K562 (cell line): ENCODE measurements around the gene NAA15. TPM values are rescaled to one million over a fixed set of nuclear protein-coding genes. Genes with fewer than 3 reads are reported as not detected.

Experiments
- AFF1 ChIP-seq, 2 experiments: fragments of 450-650 bp; IDR thresholded peaks; 2 replicates each; pipeline ENCODE4 v1.6.1; 2018; ENCODE audit warnings: mild to moderate bottlenecking in 2 of 2, low read depth in 1 of 2; ENCODE audit not compliant: partially characterized antibody in 2 of 2
- CHD1 ChIP-seq: fragments of 200-600 bp; sonication (generic); IDR thresholded peaks from one replicate; pipeline ENCODE4 v1.6.1; 2012; ENCODE audit warnings: mild to moderate bottlenecking, moderate library complexity, low read length, inconsistent platforms
- IRF1 ChIP-seq: sonication (generic); formaldehyde crosslinking; IDR thresholded peaks from 2 replicates; pipeline ENCODE4 v1.8.0; 2022; ENCODE audit warnings: missing genetic modification reagents, mild to moderate bottlenecking, borderline replicate concordance
- MIER1 ChIP-seq: fragments of 450-650 bp; IDR thresholded peaks from 2 replicates; pipeline ENCODE4 v1.6.1; 2016; ENCODE audit warnings: antibody characterized with exemption, mild to moderate bottlenecking, low read depth
- MTA3 ChIP-seq: fragments of 450-650 bp; formaldehyde crosslinking; IDR thresholded peaks from 2 replicates; pipeline ENCODE4 v1.6.1; 2017; ENCODE audit warnings: mild to moderate bottlenecking, borderline replicate concordance
- MYC ChIP-seq, 2 experiments: fragments of 250-450 bp in 1 of 2; sonication (Bioruptor Pico) in 1 of 2; IDR thresholded peaks; 2 replicates each; pipeline versions ENCODE4 v1.5.1 to v1.6.1; 2012 to 2021; ENCODE audit warnings: low read depth in 2 of 2, borderline replicate concordance in 1 of 2, improper control_type of control experiment in 1 of 2, low read length in 1 of 2, mild to moderate bottlenecking in 1 of 2, moderate library complexity in 1 of 2
- NBN ChIP-seq: fragments of 450-650 bp; IDR thresholded peaks from 2 replicates; pipeline ENCODE4 v1.6.1; 2016; ENCODE audit warnings: low read depth, mild to moderate bottlenecking
- RBM17 ChIP-seq: fragments of 200-400 bp; formaldehyde crosslinking; IDR thresholded peaks from 2 replicates; pipeline ENCODE4 v1.6.1; 2017; ENCODE audit warnings: low read depth, mild to moderate bottlenecking, low read length, borderline replicate concordance
- SIN3A ChIP-seq, 2 experiments: fragments of 150-350 bp in 1 of 2; IDR thresholded peaks; 2 replicates each; pipeline ENCODE4 v1.6.1; 2011 to 2016; ENCODE audit warnings: borderline replicate concordance in 2 of 2, low read depth in 2 of 2, low read length in 2 of 2, mild to moderate bottlenecking in 2 of 2, moderate library complexity in 2 of 2; ENCODE audit not compliant: control insufficient read depth in 1 of 2
- SLC30A9 ChIP-seq: fragments of 250-450 bp; sonication (Bioruptor Pico); IDR thresholded peaks from 2 replicates; pipeline ENCODE4 v1.8.0; 2022; ENCODE audit warnings: mild to moderate bottlenecking, moderate library complexity
- SMARCE1 ChIP-seq: fragments of 450-650 bp; IDR thresholded peaks from 2 replicates; pipeline ENCODE4 v1.7.1; 2016; ENCODE audit warnings: mild to moderate bottlenecking
- TEAD1 ChIP-seq, 2 experiments: fragments of 450-650 bp in 1 of 2; sonication (generic) in 1 of 2; formaldehyde crosslinking; IDR thresholded peaks; 2 replicates each; pipeline versions ENCODE4 v1.4.0 to v1.8.0; 2020 to 2022; ENCODE audit warnings: mild to moderate bottlenecking in 2 of 2, missing genetic modification reagents in 1 of 2
- ZEB2 ChIP-seq: fragments of 450-650 bp; IDR thresholded peaks from 2 replicates; pipeline ENCODE4 v1.6.1; 2016
- ZNF395 ChIP-seq: fragments of 200-800 bp; sonication (Bioruptor generic); IDR thresholded peaks from 2 replicates; pipeline ENCODE4 v1.6.1; 2017; ENCODE audit warnings: missing genetic modification characterization, missing compliant biosample characterization
- ZSCAN29 ChIP-seq: fragments of 450-650 bp; IDR thresholded peaks from 2 replicates; pipeline ENCODE4 v1.6.1; 2017
- polyA plus RNA-seq, 8 experiments: library from polyadenylated mRNA; depleted of rRNA in 4 of 8; stranded (reverse) in 5 of 8; unstranded in 3 of 8; fragments of >200 nt; fragmentation: Nextera tagmentation in 2 of 8; fragmentation: Illumina TruSeq in 1 of 8; extraction: Ambion mirVana in 2 of 8; extraction: Trizol in 1 of 8; gene quantifications; 2 replicates each; pipeline versions ENCODE4 v1.2.1 to v1.2.3, GENCODE V29; 2011 to 2014; ENCODE audit warnings: inconsistent platforms in 1 of 8, missing spikeins in 1 of 8
- total RNA-seq, 7 experiments: library from RNA; depleted of rRNA in 6 of 7; stranded (reverse); fragments of >200 nt in 6 of 7; fragmentation: Illumina TruSeq in 2 of 7; extraction: Trizol in 2 of 7; gene quantifications; 2 replicates each; pipeline versions ENCODE4 v1.2.1 to v1.2.3, GENCODE V29; 2011 to 2021; ENCODE audit warnings: low replicate concordance in 1 of 7
- TF ChIP-seq, protein P1 (sequence below), 2 experiments: IDR thresholded peaks; 2 replicates each; pipeline ENCODE4 v1.6.1; 2011; ENCODE audit warnings: borderline replicate concordance in 1 of 2, control low read depth in 1 of 2, low read depth in 1 of 2, low read length in 1 of 2, mild to moderate bottlenecking in 1 of 2, mixed read lengths in 1 of 2, moderate library complexity in 1 of 2; ENCODE audit not compliant: insufficient read depth in 1 of 2, insufficient read length in 1 of 2, poor library complexity in 1 of 2, severe bottlenecking in 1 of 2; ENCODE audit errors: extremely low read depth in 1 of 2
- TF ChIP-seq, protein P2 (sequence below): fragments of 450-650 bp; IDR thresholded peaks from 2 replicates; pipeline ENCODE4 v1.7.0; 2016; ENCODE audit warnings: borderline replicate concordance

Gene NAA15
- total and polyA plus RNA-seq, 9 of the 15 experiments (the other 6 are each of a cell fraction or from before 2014, with no cell fraction given), result 37.8 to 117 (median 63.2) TPM

DNA sequence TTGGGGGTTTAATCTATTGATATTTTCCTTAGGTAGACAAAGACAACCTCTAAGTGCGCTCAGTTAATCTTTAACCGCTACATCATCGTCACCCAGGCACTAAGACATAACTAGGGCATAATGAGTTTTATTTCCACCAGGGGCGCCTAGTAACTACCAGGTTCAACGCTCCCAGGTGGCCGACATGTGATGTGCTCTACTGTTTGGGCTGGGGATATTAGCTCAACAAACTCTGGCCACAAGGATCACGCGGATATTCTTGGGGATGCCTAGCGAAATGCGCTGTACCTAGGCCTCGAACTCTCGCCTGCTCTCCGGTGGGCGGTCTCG is 151.7 kb downstream of the NAA15 start (continued):
- peak in 1 of 2 experiments; percentile 75 for TF ChIP-seq AFF1 (IDR thresholded peaks at IDR 0.05; ENCODE audit: low read depth in 1 of 2, partially characterized antibody in 2 of 2)
- TF ChIP-seq, protein P1, sequence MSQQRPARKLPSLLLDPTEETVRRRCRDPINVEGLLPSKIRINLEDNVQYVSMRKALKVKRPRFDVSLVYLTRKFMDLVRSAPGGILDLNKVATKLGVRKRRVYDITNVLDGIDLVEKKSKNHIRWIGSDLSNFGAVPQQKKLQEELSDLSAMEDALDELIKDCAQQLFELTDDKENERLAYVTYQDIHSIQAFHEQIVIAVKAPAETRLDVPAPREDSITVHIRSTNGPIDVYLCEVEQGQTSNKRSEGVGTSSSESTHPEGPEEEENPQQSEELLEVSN (IDR thresholded peaks at IDR 0.05; ENCODE audit: borderline replicate concordance in 1 of 2, extremely low read depth in 1 of 2, insufficient read depth in 1 of 2, insufficient read length in 1 of 2, low read depth in 1 of 2, low read length in 1 of 2, poor library complexity in 1 of 2, severe bottlenecking in 1 of 2), result peak; percentile 47 to 64
- TF ChIP-seq NBN, result 0 out of 2 replicates have a peak, but pooled peaks have one; percentile 83
- TF ChIP-seq ZNF395 (CRISPR knock-in tag), result 0 out of 2 replicates have a peak, but pooled peaks have one; percentile 6
- TF ChIP-seq ZEB2, result peak; percentile 48; the same call in 1 of the 2 replicates
- TF ChIP-seq MIER1, result 0 out of 2 replicates have a peak, but pooled peaks have one; percentile 64
- TF ChIP-seq SIN3A (IDR thresholded peaks at IDR 0.05; ENCODE audit: borderline replicate concordance in 2 of 2, control insufficient read depth in 1 of 2, low read depth in 2 of 2, low read length in 2 of 2), result peak in 1 of 2 experiments; percentile 55; a peak in 2 of 4 replicates
- no peak for TF ChIP-seq SLC30A9 (CRISPR knock-in tag)
- peak in 1 of 2 experiments; percentile 91; a peak in 1 of 4 replicates for TF ChIP-seq TEAD1 (CRISPR knock-in tag; IDR thresholded peaks at IDR 0.05)
- TF ChIP-seq, protein P2, sequence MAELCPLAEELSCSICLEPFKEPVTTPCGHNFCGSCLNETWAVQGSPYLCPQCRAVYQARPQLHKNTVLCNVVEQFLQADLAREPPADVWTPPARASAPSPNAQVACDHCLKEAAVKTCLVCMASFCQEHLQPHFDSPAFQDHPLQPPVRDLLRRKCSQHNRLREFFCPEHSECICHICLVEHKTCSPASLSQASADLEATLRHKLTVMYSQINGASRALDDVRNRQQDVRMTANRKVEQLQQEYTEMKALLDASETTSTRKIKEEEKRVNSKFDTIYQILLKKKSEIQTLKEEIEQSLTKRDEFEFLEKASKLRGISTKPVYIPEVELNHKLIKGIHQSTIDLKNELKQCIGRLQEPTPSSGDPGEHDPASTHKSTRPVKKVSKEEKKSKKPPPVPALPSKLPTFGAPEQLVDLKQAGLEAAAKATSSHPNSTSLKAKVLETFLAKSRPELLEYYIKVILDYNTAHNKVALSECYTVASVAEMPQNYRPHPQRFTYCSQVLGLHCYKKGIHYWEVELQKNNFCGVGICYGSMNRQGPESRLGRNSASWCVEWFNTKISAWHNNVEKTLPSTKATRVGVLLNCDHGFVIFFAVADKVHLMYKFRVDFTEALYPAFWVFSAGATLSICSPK, result no peak
- no peak for TF ChIP-seq RBM17
- TF ChIP-seq CHD1, result peak; percentile 79
- peak; percentile 84 for TF ChIP-seq MYC (IDR thresholded peaks at IDR 0.05; ENCODE audit: low read depth, low read length)
- TF ChIP-seq MYC (CRISPR knock-in tag; IDR thresholded peaks at IDR 0.05; ENCODE audit: borderline replicate concordance, low read depth), result no peak; the same call in 1 of the 2 replicates
- 0 out of 2 replicates have a peak, but pooled peaks have one; percentile 23 for TF ChIP-seq ZSCAN29
- no peak; the same call in 1 of the 2 replicates for TF ChIP-seq SMARCE1
- 0 out of 2 replicates have a peak, but pooled peaks have one; percentile 61 for TF ChIP-seq MTA3
- 0 out of 2 replicates have a peak, but pooled peaks have one; percentile 72 for TF ChIP-seq IRF1 (CRISPR knock-in tag)
- TF ChIP-seq, all 486 proteins: peak for 39
